Calu3 (cell line): Measurements from ENCODE around the gene CCDC183. TPM values are rescaled to one million over a fixed set of nuclear protein-coding genes. Genes with fewer than 3 reads are reported as not detected.

Experiments used
- BruUV-seq: library from RNA; stranded (reverse); fragments of 400-500 nt; replicated peaks from 2 replicates; lab custom pipeline; 2021; lab: Mats Ljungman, UMichigan
- CTCF ChIA-PET: fragments of 300-600 bp; sonication (Branson Sonifier 250); formaldehyde crosslinking; loops from one replicate; lab custom pipeline; 2022; ENCODE audit warnings: antibody characterized with exemption; lab: Charles Lee
- DNase-seq: peaks from one replicate; pipeline ENCODE4 v3.0.0; 2022
- H3K27ac Mint-ChIP-seq: one replicate; pipeline ENCODE4 v1.8.0; 2022; ENCODE audit warnings: mixed read lengths; ENCODE audit not compliant: unreplicated experiment
- H3K27me3 Mint-ChIP-seq: one replicate; pipeline ENCODE4 v1.8.0; 2022; ENCODE audit warnings: mixed read lengths; ENCODE audit not compliant: unreplicated experiment
- H3K36me3 Mint-ChIP-seq: one replicate; pipeline ENCODE4 v1.8.0; 2022; ENCODE audit warnings: mild to moderate bottlenecking, moderate library complexity, mixed read lengths; ENCODE audit not compliant: insufficient read depth, unreplicated experiment
- H3K4me1 Mint-ChIP-seq: one replicate; pipeline ENCODE4 v1.8.0; 2022; ENCODE audit warnings: mild to moderate bottlenecking, low read depth, mixed read lengths; ENCODE audit not compliant: unreplicated experiment
- H3K4me3 Mint-ChIP-seq: one replicate; pipeline ENCODE4 v1.8.0; 2022; ENCODE audit warnings: mild to moderate bottlenecking, low read depth, moderate library complexity, mixed read lengths; ENCODE audit not compliant: unreplicated experiment
- H3K9me3 Mint-ChIP-seq: one replicate; pipeline ENCODE4 v1.8.0; 2022; ENCODE audit warnings: low read depth, mixed read lengths; ENCODE audit not compliant: unreplicated experiment
- intact Hi-C: fragments of 100-400 bp; cut with micrococcal nuclease; formaldehyde crosslinking; loops from one replicate; pipeline ENCODE4 v1.10.0; 2022; ENCODE audit not compliant: unreplicated experiment
- total RNA-seq: library from RNA; stranded (reverse); gene quantifications from 2 replicates; pipeline ENCODE4 v1.2.3, GENCODE V29; 2022
- TF ChIP-seq, protein P1 (sequence below): fragments of 200-600 bp; IDR thresholded peaks from one replicate; pipeline ENCODE4 v1.8.0; 2022; ENCODE audit warnings: antibody characterized with exemption; ENCODE audit not compliant: unreplicated experiment

CCDC183 gene
- total RNA-seq, 1 experiment from 2014 or later, result 0.38 TPM

DNA sequence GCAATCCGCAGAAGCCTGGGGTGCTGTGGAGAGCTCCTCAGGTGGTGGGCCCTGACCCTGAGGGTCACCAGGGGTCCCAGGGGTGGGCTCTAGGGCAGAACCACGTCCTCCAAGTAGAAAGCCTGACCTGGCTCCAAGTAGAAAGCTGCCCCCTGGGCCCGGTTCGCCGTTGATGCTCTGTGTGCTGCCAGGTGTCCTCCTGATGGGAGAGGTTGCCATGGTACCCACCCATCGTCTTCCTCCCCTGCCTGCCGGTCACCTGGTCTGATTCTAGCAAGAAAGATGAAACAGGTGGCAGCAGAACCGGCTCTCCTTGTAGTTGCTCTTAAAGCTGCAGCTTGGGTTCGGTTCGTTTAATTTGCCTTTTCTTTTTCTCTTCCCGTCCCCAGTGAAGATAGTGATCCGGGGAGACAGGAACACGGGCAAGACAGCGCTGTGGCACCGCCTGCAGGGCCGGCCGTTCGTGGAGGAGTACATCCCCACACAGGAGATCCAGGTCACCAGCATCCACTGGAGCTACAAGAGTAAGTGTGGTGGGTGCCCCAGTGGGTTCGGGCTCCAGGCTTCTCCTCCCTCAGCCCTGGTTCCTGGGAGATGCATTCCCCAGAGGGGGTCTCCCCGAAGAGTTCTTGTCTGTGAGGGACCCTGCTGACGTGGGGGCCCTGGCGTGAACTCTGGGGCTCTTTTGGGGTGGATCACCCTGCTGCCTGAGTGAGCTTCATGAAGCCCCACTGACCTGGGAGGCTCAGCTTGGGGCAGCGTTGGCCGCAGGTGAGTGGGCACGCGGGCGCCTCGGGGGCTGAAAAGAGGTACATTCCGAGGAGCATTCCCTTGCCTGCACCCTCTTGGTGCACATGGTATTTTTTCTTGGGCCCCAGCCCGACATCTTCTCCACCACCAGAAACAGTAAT lies 27.3 kb downstream of the CCDC183 start:
- Mint-ChIP-seq H3K27ac (no peak overlapping the region), H3K4me1 (no peaks in the 10 kb centered on the region), H3K4me3 (no peak overlapping the region), H3K27me3 (no peaks in the 10 kb centered on the region), H3K9me3 (no peaks in the 10 kb centered on the region), H3K36me3 (peaks cover 19% of the 10 kb centered on the region)
- CTCF ChIA-PET, result no interaction called here
- intact Hi-C loops, result no loop called here
- TF ChIP-seq, protein P1, sequence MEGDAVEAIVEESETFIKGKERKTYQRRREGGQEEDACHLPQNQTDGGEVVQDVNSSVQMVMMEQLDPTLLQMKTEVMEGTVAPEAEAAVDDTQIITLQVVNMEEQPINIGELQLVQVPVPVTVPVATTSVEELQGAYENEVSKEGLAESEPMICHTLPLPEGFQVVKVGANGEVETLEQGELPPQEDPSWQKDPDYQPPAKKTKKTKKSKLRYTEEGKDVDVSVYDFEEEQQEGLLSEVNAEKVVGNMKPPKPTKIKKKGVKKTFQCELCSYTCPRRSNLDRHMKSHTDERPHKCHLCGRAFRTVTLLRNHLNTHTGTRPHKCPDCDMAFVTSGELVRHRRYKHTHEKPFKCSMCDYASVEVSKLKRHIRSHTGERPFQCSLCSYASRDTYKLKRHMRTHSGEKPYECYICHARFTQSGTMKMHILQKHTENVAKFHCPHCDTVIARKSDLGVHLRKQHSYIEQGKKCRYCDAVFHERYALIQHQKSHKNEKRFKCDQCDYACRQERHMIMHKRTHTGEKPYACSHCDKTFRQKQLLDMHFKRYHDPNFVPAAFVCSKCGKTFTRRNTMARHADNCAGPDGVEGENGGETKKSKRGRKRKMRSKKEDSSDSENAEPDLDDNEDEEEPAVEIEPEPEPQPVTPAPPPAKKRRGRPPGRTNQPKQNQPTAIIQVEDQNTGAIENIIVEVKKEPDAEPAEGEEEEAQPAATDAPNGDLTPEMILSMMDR, result no peak
- DNase-seq, result no peak
- BruUV-seq, result no TSS peak

DNA sequence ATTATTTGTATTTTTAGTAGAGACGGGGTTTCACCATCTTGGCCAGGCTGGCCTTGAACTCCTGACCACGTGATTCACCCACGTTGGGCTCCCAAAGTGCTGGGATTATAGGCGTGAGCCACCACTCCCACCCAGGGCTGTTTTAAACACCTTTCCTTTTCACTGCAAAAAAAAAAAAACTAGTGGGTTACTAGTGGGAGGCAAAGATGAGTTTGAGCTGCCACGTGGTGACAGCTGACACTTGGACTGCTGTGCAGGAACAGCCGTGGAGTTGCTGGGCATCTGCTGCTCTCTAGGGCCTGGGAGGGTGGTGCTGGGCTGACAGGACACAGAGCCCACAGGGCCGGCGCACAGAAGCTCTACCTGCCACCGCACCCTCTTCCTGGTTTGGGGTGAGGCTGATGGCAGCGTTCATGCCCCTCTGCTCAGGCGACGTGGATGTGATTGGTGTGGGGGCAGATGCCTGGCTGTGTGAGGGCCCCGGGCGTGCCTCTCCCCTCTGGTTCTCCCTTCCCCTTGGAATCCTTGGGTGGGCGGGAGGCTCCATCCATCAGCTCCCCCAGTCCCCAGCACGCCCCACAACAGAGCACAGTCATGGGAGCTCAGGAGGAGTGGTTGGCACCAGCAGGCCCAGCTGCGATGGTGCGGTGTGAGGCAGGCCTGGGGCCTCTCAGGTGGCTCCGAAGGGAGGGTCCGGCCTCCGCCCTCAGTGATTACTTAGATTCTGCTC lies 28.5 kb downstream of the CCDC183 start:
- Mint-ChIP-seq H3K27me3 (no peaks in the 10 kb centered on the region), H3K4me1 (no peaks in the 10 kb centered on the region), H3K9me3 (no peaks in the 10 kb centered on the region), H3K4me3 (no peak overlapping the region), H3K36me3 (peaks cover 17% of the 10 kb centered on the region), H3K27ac (no peak overlapping the region)
- DNase-seq, result no peak
- CTCF ChIA-PET, result interaction anchor here (0.7 kb wide), 1 partner anchor 149 kb away, joined by 3 read pairs; no protein-coding TSS in a partner anchor
- intact Hi-C loops, result no loop called here
- TF ChIP-seq, protein P1, result no peak
- BruUV-seq, result no TSS peak

DNA sequence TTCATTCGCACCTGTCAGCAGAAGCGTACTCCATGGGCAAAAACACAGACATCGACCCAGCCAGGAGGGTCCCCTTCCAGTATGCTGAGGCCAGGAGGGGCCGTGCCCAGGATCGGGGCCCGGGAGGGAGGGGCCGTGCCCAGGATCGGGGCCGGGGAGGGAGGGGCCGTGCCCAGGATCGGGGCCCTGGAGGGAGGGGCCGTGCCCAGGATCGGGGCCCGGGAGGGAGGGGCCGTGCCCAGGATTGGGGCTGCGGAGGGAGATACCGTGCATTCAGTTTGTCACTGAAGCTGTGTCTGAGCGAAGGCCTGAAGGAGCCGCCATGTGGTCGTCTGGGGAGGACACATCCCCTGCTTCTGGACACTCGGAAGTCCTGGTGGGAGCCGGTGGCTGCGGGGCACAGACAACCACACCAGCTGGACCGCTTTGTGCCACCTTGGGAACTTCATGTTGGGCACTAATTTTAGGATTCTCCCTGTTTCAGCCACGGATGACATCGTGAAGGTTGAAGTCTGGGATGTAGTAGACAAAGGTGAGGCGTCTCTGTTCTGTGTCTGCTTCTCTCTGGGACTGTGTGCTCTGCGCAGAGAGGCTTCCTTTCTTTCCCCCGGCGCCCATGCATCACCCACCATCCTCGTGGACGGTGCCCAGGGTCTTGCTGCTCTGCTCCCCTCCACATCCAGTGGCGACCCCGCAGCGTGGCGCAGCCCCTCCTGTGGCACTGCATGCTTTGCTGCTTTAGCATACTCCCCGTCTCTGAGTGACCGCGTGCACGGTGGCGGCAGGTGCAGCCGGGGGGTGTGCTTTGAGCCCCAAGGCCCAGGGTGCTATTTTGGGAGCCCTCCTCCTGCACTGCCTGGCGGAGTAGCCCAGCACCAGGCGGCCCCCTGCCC lies 29.4 kb downstream of the CCDC183 start:
- Mint-ChIP-seq H3K9me3 (no peaks in the 10 kb centered on the region), H3K27ac (no peak overlapping the region), H3K27me3 (no peaks in the 10 kb centered on the region), H3K4me1 (no peaks in the 10 kb centered on the region), H3K4me3 (no peak overlapping the region), H3K36me3 (peaks cover 16% of the 10 kb centered on the region)
- CTCF ChIA-PET, result no interaction called here
- TF ChIP-seq, protein P1, result no peak
- intact Hi-C loops, result no loop called here
- BruUV-seq, result no TSS peak
- DNase-seq, result no peak

DNA sequence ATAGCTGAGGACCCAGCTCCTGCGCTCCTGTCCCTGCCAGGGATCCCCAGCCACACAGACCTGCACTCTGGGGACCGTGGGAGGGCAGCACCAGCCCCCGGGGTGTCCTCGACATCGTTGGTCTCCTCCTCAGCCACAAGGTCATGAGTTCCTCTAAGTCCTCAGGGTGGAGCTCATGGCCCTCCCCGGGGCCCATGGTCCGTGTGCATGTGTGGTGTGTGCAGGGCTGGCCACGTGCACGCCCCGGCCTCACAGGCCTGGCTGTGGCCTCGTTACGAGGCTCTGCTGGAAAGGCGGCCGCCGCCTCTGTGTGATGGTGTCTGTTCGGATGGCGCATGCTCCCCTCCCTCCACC lies 30.0 kb downstream of the CCDC183 start:
- no peaks in the 10 kb centered on the region for H3K4me1 Mint-ChIP-seq
- H3K36me3 Mint-ChIP-seq, result peaks cover 19% of the 10 kb centered on the region
- no peak for DNase-seq
- no TSS peak for BruUV-seq
- no peaks in the 10 kb centered on the region for H3K9me3 Mint-ChIP-seq
- H3K27ac Mint-ChIP-seq, result no peak overlapping the region
- no peak overlapping the region for H3K4me3 Mint-ChIP-seq
- TF ChIP-seq, protein P1, result no peak
- intact Hi-C loops, result no loop called here
- H3K27me3 Mint-ChIP-seq, result no peaks in the 10 kb centered on the region
- CTCF ChIA-PET, result interaction anchor here (0.6 kb wide), 1 partner anchor 152 kb away, joined by 3 read pairs; no protein-coding TSS in a partner anchor
